RKO (cell line): ENCODE results near the gene ATE1.
"Not testable (repeated sequence)": the region's sequence is repeated elsewhere in the genome, so short reads cannot be mapped to it uniquely, and the experiment has no call there.

Experiments used
- DNase-seq: peaks from one replicate; pipeline ENCODE4 v3.0.0-alpha.2; 2016; ENCODE audit warnings: low spot score

The ATE1 gene

DNA sequence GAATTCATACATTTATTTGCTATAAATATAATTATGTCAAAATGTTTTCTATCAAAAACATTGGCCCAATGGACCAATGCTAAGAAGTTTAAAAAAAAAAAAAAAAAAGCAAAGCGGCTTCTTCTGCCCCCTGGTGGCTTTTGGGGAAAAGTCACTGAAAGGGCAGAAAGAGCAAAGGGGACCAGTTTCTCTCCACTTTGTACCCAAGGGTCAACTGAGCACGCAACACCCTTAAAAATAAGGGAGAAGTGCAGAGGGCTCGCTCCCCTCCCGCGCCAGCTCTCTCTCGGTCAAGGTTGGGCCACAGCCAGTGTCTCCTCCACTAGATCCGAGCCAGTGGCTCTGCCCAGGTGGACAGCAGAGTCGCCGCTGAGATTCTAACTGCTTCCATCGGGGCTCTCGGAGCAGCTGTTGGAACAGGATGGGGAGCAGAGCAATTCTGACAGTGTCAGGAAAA lies 193.2 kb downstream of the ATE1 start:
- DNase-seq, result peak; percentile 36

DNA sequence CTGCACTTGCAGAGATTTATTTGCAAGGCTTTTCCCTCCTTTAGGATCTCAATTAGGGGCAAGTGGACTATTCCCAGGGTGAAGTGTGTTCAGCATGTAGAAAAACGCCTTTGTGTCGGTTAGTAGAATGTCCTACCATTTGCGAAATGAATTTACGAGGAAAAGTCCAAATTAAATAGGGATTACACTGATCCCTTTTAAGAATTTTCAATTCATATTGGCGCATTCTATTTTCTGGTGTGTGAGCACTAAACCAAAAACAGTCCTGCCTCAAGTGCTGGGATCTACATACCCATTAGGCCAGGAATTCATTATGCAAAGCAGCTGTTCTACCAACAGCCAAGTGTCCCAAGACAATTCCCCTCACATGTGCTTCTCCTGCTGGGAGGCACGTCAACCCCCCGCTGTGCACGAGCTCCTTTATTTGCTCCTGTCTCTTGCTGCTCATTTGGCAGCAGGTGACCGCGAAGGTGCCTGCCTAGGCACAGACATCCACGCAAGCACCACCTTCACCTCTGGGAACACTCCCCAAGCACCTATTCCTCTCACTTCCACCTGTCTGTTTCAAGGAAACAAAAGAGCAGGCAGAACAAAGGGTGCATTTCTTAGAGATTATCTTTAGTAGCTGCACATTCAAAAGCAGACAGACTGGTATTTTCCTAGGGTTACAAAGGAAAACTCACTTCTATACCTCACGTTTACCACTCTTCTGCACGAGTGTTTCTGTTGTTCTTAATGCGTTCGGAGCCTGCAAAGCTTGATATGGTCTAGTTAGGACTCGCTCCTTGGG lies 195.0 kb downstream of the ATE1 start:
- DNase-seq, result no peak

DNA sequence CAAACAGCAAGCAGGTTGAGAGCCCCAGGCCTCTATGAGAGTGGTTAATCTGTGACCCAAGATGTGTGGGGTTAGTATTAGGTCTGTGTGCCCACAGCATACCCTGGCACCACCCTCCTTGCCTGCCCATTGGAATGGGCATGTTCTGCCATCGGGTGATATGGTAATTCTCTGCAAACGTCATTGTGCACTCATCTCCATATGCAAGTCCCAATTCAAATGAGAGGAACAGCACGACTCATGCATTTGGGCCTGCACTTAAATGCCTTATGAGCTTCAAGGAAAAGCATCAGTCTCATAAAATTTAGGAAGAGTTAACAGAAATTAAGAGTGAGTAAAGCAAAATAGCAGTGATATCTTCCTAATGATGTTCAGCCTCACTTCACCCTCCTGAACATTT lies 195.7 kb downstream of the ATE1 start:
- DNase-seq, result no peak

DNA sequence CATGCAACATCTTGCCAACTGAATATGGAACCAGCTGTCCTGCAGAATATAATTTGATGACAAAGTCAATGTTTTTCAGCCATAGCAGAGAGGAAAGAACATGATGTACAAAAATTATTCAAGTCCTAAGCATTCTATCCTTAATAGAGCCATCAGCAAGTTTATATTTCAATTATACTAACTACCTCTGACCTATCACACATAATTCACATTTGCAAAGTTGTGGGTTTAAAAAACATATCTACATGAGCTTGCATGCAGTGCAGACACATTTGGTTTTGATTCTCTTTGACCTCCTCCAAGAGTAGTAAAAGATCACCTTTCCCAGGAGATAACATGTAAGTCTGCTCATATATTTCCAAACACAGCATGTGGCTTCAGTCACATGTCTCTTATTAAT lies 203.5 kb downstream of the ATE1 start:
- no peak for DNase-seq

DNA sequence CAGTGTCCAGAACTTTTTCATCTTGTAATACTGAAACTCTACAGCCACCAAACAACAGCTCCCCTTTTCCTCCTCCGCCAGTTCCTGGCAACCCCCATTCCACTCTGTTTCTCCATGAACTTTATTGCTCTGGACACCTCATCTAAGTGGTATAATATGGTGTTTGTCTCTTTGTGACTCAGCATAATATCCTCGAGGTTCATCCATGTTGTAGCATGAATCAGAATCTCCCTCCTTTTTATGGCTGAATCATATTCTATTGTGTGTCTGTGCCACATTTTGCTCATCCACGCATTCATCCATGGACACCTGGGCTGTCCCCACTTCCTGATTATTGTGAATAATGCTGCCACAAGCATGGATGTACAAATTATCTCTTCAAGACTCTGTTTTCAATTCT lies 205.2 kb downstream of the ATE1 start:
- DNase-seq, result peak; percentile 64

DNA sequence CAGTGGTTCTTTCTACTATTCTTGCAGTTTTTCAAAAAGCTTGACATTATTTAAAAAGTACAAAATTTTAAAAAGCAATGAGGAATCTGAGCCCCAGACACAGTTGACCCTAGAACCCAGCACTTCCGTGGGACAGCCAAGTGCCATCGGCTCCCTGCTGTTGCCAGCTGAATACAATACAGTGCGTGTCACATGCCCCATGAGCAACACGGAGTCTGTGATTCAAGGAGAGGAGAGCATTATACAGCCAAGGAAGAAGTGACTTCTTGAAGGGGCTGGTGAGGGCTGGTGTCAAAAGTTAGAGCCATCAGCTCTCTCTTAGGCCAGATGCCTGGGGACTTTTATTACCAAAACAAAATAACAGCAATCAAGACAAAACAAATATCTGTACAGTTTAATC lies 206.6 kb downstream of the ATE1 start:
- DNase-seq, result no peak

DNA sequence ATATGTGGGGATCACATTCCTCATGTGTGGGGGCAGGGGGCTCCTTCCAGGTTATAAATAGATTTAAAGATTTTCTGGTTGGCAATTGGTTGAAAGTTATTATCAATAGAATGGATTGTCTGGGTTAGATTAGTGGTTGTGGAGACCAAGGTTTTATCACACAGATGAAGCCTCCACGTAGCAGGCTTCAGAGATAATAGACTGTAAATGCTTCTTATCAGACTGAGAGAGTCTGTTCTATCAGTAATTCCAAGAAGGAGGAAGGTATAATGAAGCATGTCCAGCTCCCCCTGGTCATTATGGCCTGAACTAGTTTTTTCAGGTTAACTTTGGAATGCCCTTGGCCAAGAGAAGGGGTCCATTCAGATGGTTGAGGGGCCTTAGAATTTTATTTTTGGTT lies 211.9 kb downstream of the ATE1 start:
- DNase-seq, result no peak

DNA sequence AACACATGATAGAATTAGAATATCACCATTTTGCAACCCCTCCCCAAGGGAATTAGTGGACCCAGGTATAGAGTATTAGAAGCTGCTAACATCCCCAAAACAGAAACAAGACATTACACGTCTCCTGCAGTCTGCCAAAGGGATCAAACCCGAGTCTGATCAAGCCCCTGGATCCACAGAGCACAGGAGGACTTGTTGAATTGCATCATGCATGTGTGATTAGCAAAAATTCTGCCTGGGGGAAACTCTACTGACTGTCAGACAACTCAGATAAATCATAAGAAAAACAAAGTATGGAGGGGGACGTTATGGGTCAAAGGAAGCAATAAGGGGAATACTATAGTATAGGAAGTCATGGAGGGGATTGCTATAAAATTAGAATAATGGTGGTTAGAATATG lies 212.8 kb downstream of the ATE1 start:
- no peak for DNase-seq

DNA sequence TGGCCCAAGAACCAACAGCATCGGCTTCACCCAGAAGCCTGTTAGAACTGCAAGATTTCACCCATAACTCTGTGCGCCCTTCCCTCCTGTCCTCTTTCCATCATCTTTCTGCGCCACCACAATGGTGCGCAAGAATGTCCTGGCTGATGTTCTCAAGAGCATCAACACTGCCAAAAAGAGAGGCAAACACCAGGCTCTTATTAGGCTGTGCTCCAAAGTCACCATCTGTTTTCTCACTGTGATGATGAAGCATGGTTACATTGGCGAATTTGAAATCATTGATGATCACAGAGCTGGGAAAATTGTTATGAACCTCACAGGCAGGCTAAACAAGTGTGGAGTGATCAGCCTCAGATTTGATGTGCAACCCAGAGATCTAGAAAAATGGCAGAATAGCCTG lies 214.3 kb downstream of the ATE1 start:
- DNase-seq, result no peak

DNA sequence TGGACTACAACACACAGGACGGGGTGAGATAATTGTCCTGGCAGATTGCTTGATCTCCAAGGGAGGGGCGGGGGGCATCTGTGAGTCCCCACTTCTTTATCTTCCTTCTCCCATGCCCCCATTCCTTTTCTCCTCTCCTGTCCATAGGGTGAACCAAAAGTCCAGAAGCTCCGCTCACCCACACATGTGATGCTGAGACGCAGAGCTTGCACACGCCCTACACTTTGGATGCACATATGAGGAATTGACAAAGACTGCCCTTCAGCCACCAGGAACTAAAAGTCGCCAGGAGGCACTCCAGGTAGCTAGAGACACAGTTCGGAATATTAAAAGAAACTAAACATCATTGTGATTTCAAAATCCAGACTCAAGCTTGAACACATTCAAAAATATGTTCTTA lies 216.9 kb downstream of the ATE1 start:
- DNase-seq, result no peak

DNA sequence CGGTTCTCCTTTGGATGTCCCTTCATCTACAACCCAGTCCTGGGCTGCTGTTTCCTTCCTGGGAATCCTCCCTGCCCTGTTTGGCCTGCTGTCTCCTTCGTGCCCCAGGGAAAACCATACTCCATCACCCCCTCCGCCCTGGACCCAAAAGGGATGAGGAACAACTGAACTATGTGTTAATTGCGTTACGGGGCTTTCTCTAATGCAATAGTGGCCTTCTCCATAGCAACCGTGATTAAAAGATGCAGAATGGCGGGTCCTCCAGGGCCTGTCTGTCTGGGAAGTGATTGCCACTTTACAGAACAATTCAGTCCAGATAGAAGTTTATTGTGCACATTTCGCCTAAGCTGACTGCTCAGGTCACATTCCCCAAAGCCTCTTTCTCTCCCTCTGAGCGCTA lies 217.6 kb downstream of the ATE1 start:
- DNase-seq, result no peak

DNA sequence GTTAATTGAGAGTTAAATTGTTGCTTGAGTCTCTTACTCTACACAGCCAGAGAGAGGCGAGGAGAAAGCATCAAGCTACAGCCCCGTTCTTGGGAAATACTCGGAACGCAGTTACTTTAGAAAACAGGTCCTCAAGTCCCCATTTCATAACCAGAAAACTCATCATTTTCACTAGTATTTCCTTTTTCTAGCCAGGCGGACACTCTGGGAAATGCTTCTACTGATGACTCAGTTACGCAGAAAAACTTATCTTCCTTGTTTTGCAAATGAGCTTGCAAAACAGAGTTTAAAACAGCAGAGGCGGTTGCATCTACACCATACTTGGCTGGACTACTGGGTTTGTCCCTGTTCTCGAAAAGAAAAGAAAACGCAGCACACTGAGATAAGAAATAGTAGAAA lies 218.2 kb downstream of the ATE1 start:
- DNase-seq, result no peak

DNA sequence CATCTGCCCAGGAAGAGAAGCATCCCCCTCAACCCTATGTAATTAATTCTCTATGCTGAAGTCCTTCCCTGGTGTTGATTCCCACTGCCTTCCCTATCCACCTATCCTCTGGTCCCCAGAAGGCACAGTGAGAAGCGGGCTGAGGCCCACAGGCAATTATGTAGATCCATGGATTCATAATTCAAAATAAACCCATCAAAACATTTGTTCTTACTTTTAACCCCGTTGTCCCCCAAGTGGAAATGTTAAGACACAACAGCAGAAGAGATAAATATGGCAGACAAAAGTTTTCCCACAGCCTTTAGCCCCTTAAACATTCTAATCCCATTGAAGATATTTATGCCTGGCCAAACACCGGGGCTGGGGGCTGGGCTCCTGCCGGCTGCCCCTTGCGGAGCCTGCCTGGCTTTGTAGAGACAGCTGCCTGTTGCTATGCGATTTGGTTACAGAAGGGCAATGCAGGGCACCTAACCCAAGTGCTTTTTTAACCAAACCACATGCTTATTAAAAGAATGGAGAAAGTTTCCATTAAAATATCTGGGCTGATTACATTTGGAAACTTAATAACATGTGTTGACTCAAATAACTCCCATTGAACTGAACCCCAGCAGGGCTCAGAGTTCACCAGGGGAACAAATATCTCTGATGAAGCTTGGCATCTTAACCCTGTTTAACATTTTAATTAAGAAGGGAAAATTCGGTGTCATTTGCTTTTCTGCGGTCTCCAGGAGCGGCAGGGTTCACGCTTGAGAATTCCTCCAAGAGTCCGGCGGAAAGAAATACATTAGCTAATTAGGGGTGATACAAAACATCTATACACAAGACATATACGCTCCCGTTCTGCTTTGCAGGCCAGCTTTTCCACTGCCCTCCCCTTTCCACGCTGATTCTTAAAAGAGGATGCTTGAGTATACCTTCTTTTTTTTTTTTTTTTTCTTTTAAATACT lies 218.8 kb downstream of the ATE1 start:
- no peak for DNase-seq

DNA sequence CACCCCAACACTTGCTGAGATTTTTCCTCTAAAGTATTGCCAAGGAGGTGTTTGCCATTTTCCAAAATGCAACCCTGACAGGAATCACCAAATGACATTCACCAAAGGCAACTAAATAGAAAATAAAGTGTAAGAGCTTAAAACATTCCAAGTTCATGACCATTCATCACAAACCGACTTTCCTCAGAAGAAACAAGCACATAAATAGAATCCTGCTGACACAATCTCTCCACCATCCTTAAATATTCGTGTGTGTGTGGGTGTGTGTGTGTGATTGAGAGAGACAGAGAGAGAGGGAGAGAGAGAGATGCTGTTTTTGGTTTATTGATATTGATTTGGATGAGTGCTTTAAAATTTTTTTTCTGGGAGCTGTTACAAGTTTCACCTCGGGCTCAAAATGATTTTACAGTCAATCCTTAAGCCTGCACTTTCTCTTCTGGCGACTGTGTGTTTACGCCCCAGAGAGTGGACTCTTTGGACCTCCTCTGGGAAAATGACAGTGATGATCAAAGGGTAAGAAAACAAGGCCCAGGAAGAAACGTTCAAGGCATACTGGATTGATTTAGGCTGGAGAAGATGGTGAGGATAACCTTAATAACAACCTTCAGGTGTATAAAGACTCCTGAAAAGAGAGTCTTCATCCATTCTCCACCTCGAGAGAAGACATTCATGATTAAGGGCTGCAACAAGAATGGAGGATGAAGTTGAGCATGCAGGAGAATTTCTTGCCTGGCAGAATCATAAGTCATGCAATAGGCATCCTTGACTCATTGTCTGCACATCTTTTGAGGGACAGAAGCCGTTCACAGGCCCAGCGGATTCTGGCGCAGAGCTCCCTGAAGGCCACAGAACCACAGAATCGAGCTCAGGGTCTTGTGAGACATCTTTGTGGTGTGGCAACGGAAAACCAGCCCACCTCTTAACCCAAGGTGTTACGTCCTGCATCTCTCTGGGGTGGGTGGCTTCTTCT lies 225.2 kb downstream of the ATE1 start:
- peak; percentile 81 for DNase-seq

DNA sequence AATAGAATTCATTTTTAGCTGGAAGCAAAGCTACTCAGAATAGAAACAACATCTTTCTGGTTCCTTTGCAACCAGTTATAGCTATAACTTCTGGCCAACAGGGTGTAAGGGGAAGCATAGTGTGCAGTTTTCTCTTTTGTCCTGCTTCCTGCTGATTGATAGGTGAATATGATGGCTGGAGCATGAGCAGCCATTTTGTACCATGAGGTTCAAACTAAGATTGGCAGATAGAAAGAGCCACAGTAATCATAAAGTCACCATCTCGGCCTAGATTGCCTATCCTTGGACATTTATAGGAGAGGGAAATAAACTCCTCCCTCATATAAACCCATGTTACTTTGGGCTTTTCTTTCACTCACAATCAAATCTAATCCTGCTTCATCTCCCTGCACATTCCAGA lies 227.4 kb downstream of the ATE1 start:
- no peak for DNase-seq

DNA sequence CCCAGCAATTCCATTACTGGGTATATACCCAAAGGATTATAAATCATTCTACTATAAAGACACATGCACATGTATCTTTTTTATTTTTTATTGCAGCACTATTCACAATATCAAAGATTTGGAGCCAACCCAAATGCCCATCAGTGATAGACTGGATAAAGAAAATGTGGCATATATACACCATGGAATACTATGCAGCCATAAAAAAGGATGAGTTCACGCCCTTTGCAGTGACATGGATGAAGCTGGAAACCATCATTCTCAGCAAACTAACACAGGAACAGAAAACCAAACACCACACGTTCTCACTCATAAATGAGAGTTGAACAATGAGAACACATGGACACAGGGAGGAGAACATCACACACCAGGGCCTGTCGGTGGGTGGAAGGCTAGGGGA lies 228.1 kb downstream of the ATE1 start:
- DNase-seq, result not testable (repeated sequence)

DNA sequence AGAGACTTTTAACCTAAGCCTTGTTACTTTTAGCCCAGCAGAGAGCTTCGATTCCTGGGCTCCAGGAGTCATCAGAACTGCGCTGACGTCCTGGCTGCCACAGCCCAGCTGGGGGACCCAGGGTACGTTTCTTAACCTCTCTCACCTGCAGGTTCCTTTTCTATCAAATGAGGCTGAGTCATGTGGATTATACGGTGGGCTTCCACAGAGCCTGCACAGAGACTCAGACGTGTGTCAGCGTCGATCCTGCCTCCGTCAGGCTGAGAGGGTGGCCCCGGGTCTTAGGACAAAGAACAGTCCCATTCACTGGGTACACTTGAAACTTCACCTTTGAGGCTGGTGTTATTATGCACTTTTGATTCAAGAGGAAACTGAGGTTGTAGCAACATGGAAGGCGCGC lies 228.9 kb downstream of the ATE1 start:
- DNase-seq, result no peak

DNA sequence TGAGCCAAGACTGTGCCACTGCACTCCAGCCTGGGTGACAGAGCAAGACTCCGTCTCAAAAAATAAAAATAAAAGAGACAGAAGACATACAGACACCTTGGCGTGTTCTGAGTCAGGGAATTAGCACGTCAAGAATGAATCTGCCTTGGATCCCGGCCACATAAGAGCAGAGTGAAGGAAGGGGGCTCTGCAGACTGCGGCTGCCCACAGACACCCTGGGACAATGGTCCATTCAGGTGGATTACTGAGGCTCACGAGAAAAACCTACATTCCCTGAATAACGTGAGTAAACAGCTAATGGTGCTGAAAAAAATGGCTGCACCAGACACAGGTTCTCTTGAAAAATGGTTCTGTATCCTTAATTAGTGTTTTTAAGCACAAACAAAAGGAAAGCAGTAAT lies 229.5 kb downstream of the ATE1 start:
- DNase-seq, result no peak

DNA sequence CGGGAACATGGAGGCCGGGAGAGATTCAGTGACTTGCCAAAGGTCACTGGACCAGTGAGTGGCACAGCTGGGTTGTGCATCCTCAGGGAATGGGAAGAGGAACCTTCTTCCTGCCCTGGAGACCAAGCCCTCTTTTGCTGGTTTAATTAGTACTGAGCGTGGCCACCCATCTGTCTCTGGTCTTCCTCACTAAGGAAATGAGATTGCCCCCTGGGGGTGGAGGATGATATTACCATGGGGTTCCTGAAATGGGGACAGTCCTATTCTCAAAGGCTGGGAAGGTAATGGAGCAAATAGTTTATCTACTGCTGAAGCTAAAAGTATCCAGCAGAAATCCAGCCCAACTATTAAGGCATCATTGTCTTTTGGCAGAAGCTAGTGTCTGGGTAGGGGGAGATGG lies 231.0 kb downstream of the ATE1 start:
- DNase-seq, result peak; percentile 20

DNA sequence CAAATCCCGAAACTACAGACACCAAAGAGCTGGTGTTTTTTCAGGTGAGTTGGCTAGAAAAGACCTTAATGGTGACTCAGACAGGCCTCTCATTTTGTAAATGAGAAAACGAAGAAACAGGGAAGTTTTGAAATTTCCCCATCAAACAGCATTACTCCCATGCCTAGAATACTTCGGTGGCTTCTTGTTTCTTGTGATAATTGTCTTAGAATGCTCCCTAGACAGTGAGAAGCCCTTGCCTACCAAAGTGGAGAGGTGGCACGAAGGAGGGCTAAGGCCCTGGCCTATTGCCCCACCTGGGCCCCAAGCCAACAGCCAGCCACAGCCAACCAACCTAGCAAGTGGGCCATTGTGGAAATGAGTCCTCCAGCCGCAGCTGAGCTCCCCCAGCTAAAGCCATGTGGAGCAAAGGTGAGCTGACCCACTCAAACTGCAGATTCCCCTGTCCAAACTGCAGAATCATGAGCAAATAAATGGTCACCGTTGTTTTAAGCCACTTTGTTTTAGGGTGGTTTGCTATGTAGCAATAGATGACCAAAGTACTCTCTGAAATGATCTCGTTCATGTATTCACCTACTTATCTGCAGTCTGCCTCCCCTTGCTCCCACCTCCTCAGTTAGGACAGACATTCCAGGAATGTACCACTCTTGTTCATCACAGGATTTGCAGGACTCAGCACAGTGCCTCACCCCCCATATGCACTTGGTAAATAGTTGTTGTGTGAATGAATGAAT lies 231.9 kb downstream of the ATE1 start:
- no peak for DNase-seq

DNA sequence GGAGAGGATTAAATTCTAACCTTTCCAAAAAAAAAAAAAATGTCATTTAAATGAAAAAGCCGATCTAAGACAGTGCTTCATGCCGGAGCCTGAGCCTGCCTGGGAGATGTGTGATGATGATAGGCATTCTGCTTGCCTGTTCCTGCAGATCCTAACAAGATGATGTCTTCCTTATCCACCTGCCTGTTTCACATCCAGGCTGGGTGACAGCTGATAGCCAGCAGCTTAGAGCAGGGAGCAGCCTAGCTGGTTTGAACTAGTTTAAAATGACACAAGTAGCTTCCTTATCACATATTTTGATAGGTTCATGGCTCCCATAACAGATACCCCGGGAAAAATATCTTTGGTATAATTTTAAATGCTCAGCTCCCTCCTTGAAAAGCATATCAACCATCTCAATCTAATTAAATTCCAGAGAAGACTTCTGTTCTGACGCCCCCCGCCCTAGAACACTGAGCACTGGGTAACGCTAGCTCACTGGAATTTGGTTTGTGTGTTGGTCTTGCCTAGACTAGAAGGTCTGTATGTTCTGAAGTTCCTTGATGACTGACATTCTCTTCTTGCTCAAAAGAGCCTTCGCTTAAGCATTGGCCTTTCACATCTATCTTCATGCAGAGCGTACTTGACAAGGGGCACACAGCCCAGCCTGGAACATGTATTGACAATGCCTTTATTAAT lies 232.7 kb downstream of the ATE1 start:
- no peak for DNase-seq
